Stimulated activated CD8-positive, alpha-beta memory T cell treated with anti-CD3 and anti-CD28 coated beads, Interleukin-12 subunit alpha, Interleukin-12 subunit beta, amount 100 ng/mL, for 1 hour (primary cell): ENCODE measurements around the gene HS1BP3.

Experiments
- DNase-seq: peaks from one replicate; pipeline ENCODE4 v3.0.0-alpha.2; 2020; ENCODE audit warnings: low read depth

HS1BP3 gene

DNA sequence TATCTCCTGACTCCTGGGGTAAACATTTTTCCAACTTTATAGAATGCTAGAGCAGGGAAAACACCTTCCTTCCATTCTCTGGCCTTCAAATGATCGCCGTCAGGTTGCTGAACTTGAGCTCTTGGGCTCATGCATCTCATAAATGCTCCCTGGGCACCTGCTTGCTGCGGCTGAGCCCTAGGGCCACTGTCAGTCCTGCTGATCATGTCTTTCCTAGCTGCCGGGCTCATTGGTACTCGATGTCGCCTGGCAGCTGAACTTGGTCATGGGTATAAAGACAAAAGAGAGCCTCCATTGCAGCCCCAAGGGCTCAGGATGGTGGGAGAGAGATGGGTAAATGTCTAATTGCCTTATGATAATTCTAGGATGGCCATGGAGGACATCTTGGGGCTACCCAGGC is 80.6 kb downstream of the HS1BP3 start:
- no peak for DNase-seq

DNA sequence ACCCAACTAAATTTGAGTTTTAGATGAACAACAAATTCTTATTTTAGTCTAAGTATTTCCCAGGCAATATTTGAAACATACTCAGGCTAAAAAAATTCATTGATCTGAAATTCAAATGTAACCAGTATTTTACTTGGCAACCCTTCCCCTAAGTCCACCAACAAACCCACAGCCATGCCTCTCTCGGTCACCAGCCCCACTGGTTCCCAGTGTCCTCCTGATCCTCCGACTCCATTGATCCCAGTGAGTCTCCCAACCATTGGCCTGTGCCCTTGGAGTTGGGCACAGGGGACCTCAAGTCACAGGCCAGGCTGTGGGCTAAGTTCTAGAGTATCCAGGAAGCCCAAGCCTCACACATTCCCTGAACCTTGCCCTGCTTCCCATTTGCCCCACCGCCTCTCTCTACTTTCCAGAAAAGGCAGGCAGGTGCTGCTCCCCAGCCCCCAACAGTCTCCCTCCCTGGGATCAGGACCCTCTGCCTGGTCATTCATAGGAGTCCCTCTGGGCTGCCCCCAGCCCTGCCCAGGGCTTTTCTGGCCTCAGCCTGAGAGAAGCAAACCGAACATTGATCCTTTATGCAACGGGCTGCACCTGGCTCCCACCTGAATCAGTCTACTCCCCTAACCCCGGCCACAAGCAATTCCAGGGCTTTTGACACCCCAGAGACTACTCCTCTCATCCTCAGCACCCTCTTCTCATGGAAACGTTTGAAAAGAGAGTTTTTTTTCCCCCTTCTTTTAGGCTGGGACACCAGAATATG is 81.3 kb downstream of the HS1BP3 start:
- DNase-seq: no peak

DNA sequence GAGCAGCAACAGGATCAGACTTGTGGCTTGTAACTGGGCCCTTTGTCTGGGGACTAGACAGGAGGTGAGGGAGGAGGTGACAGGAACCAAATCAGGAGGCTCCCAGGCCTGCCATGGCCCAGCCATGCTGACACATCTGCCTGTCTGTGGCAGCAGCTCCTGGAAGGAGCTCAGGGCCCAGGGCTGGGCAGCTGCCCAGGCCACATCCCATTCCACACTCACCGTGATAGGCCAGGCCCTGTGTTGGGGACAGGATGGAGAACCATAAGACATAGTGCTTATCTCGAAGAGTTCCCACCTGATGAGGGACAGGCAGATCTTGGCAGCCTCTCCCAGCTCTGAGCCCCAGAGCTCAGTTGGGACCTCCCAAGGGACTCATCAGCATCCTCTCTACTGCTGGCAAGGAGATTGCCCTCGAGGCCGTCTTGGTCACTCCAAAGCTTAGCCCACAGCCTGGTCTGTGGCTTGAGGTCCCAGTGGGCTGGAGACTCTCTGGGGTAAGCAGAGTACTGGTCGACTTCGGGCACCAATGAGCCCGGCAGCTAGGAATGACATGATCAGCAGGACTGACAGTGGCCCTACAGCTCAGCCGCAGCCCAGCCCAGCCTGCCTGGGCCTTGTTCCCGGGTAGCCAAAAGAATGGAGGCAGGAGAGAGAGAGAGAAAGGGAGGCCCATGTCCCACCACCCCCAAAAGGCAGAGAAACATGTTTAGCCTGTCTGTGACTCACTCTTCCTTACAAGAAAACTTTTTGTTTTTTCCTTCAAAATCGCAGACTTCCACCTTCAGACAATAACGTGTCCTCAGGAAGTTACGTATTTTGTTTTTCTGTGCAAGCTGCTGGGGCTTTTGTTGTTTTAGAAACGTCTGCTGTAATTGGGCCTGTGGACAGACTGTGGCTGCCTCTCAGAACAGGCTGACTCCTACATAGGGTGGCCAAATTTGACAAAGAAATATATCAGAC is 82.1 kb downstream of the HS1BP3 start:
- no peak for DNase-seq

DNA sequence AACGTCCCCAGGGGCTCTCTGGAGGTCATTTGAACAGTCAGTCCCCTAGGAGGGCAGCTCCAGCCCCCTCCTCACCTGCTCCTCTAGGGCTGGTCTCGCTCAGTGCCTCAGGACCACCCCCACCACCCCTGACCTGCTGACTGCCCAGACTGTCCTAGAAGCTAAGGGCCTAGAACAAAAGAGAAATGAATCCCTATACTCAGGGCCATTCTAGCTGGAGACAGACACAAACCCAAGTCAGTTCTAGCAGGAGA is 83.0 kb downstream of the HS1BP3 start:
- DNase-seq: no peak
